Neural crest cell (in vitro differentiated cells): ENCODE data around the gene SLC5A3. TPM values are rescaled to one million over a fixed set of nuclear protein-coding genes. Genes with fewer than 3 reads are reported as not detected.

ENCODE experiments used
- DNase-seq: peaks from one replicate; pipeline ENCODE4 v3.0.0; 2021; ENCODE audit warnings: low read depth, mixed read lengths, low spot score
- H3K27ac Mint-ChIP-seq: one replicate; pipeline ENCODE4 v1.8.0; 2021; ENCODE audit warnings: mild to moderate bottlenecking, mixed read lengths; ENCODE audit not compliant: unreplicated experiment
- H3K27me3 Mint-ChIP-seq: 2 replicates; pipeline ENCODE4 v1.8.0; 2021; ENCODE audit warnings: low read depth, mild to moderate bottlenecking, mixed read lengths
- H3K36me3 Mint-ChIP-seq: 2 replicates; pipeline ENCODE4 v1.8.0; 2021; ENCODE audit warnings: low read depth, mild to moderate bottlenecking, mixed read lengths
- H3K4me1 Mint-ChIP-seq: 2 replicates; pipeline ENCODE4 v1.8.0; 2021; ENCODE audit warnings: mixed read lengths
- H3K4me3 Mint-ChIP-seq: one replicate; pipeline ENCODE4 v1.8.0; 2021; ENCODE audit warnings: mild to moderate bottlenecking, mixed read lengths
- H3K9me3 Mint-ChIP-seq: 2 replicates; pipeline ENCODE4 v1.8.0; 2021; ENCODE audit warnings: mixed read lengths
- CTCF ChIP-seq: fragments of 200-600 bp; sonication (generic); conservative IDR thresholded peaks from 2 replicates; pipeline ENCODE4 v1.5.0; 2021; ENCODE audit warnings: antibody characterized with exemption, mild to moderate bottlenecking
- total RNA-seq: library from RNA; stranded (reverse); gene quantifications from 2 replicates; pipeline ENCODE4 v1.2.1, GENCODE V29; 2021

The SLC5A3 gene
- total RNA-seq, 1 donor from 2014 or later = 19.6 TPM

- H3K36me3 Mint-ChIP-seq = peaks cover 8% of the 10 kb centered on the region
- H3K9me3 Mint-ChIP-seq = no peaks in the 10 kb centered on the region
Observed at GRCh38 chr21:34077888-34078287, 4.5 kb downstream of the SLC5A3 start.

DNA sequence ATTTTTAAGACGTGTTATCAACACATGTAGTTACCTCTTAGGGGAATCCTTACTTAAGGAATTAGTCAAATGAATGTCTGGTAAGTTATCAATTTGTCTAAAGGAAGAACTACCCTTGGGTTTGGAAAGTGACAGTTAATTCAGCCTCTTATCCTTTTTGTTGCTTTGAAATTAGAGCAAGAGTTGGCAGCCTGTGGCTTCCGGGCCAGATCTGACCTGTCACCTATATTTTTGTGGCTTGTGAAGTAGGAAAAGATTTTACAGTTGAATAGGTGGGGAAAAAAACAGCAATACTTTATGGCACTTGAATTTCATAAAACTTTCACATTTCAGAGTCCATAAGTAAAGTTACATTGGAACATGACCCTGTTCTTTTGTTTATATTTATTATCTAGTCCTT is 5.5 kb downstream of the SLC5A3 start:
- Mint-ChIP-seq H3K9me3 (no peaks in the 10 kb centered on the region), H3K4me1 (peaks cover 56% of the 10 kb centered on the region), H3K27me3 (no peaks in the 10 kb centered on the region), H3K27ac (no peak overlapping the region), H3K4me3 (no peak overlapping the region), H3K36me3 (peaks cover 14% of the 10 kb centered on the region)
- no peak for DNase-seq
- TF ChIP-seq CTCF = no peak

More at GRCh38 chr21:34077888-34078287, 4.5 kb downstream of the SLC5A3 start:
- TF ChIP-seq CTCF = no peak
- H3K27me3 Mint-ChIP-seq = no peaks in the 10 kb centered on the region
- no peak overlapping the region for H3K27ac Mint-ChIP-seq
- H3K4me3 Mint-ChIP-seq = peak overlapping the region; percentile 35
- DNase-seq = no peak
- peaks cover 52% of the 10 kb centered on the region for H3K4me1 Mint-ChIP-seq

GRCh38 chr21:34080710-34081109 is 7.3 kb downstream of the SLC5A3 start:
- Mint-ChIP-seq H3K4me1 (peaks cover 48% of the 10 kb centered on the region), H3K9me3 (no peaks in the 10 kb centered on the region)

GRCh38 chr21:34082769-34083168 is 9.4 kb downstream of the SLC5A3 start:
- no peaks in the 10 kb centered on the region for H3K27me3 Mint-ChIP-seq
- no peaks in the 10 kb centered on the region for H3K9me3 Mint-ChIP-seq
- H3K36me3 Mint-ChIP-seq = peaks cover 19% of the 10 kb centered on the region
- no peak for TF ChIP-seq CTCF
- no peak for DNase-seq
- H3K4me3 Mint-ChIP-seq = no peak overlapping the region
- H3K4me1 Mint-ChIP-seq = peaks cover 33% of the 10 kb centered on the region
- no peak overlapping the region for H3K27ac Mint-ChIP-seq

More at GRCh38 chr21:34080710-34081109, 7.3 kb downstream of the SLC5A3 start:
- no peak overlapping the region for H3K27ac Mint-ChIP-seq
- no peak for DNase-seq
- no peak for TF ChIP-seq CTCF
- H3K27me3 Mint-ChIP-seq = no peaks in the 10 kb centered on the region
- no peak overlapping the region for H3K4me3 Mint-ChIP-seq
- peaks cover 19% of the 10 kb centered on the region for H3K36me3 Mint-ChIP-seq

DNA sequence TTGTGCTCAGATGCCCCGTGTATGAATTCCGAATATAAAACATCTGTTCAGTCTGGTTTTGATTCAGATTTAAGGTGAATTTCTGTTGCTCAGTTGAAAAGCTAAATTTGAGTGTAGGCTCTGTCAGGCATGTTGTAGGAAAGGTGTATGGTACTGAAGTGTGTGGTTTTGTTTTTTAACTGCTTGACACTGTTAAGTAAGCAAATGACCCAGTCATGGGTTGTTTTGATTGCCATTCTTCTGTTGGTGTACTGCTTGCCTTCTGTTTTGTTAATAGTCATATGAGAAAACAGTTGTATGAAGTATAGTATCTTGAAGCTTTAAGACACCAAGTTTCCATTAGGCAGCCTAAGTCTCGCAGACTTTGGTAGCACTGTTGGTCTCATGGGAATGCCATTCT is 10.0 kb downstream of the SLC5A3 start:
- Mint-ChIP-seq H3K27ac (no peak overlapping the region), H3K4me3 (no peak overlapping the region), H3K36me3 (peaks cover 19% of the 10 kb centered on the region), H3K27me3 (no peaks in the 10 kb centered on the region), H3K4me1 (peaks cover 27% of the 10 kb centered on the region), H3K9me3 (no peaks in the 10 kb centered on the region)
- TF ChIP-seq CTCF = no peak
- DNase-seq = no peak

DNA sequence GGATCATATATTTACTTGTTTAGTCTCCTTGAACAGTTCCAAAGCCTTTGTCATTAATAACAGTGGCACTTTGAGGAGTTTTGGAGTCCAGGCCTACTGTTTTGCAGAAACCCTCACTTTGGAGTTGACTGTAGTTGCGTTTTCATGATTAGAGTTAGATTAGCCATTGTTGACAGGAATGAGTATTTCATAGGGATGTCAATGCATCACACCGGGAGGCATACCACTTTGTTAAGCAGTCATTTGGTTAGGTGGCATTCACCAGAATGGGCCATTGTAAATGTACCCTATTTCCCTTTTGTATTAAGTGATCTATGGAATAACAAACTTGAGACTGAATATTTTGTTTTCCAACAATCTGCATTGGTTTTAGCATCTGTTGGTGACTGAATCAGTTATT is 11.8 kb downstream of the SLC5A3 start:
- no peak overlapping the region for H3K27ac Mint-ChIP-seq
- peaks cover 11% of the 10 kb centered on the region for H3K36me3 Mint-ChIP-seq
- no peak for TF ChIP-seq CTCF
- no peaks in the 10 kb centered on the region for H3K9me3 Mint-ChIP-seq
- no peak overlapping the region for H3K4me3 Mint-ChIP-seq
- no peaks in the 10 kb centered on the region for H3K27me3 Mint-ChIP-seq
- H3K4me1 Mint-ChIP-seq = peaks cover 16% of the 10 kb centered on the region
- no peak for DNase-seq
